HG03457 (cell line): ENCODE data around the gene MYO1C.
"Not testable (repeated sequence)": the region's sequence is repeated elsewhere in the genome, so short reads cannot be mapped to it uniquely, and the experiment has no call there.

Experiments
- ATAC-seq: cut with Tn5 transposase; IDR thresholded peaks from one replicate; pipeline ENCODE4 v1.9.1; 2021; ENCODE audit warnings: moderate number of reproducible peaks; ENCODE audit not compliant: unreplicated experiment

The MYO1C gene

GRCh38 chr17:1508709-1509108 lies 16.2 kb upstream of the MYO1C start:
- not testable (repeated sequence) for ATAC-seq

- ATAC-seq = no peak
These were observed 14.3 kb upstream of the MYO1C start for GRCh38 chr17:1506649-1507267.

DNA sequence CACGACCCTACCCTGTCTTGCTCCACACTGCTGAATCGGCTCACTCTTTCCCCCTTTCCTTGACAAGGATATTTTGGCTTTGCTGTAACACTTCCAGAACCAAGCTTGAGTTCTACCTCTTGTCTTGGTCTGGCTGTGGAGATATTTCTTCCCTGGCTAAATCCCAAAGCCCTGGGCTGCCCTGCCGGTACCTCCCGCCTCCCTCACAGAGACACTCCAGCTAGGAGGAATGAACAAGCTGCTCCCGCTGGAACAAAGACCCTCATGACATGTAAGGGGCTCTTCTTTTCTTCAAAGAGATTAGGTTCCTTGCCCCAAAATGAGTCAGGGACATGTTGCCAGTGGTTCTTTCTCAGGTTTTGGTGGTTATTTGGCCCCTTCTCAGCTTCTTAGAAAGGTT lies 13.1 kb upstream of the MYO1C start:
- no peak for ATAC-seq

DNA sequence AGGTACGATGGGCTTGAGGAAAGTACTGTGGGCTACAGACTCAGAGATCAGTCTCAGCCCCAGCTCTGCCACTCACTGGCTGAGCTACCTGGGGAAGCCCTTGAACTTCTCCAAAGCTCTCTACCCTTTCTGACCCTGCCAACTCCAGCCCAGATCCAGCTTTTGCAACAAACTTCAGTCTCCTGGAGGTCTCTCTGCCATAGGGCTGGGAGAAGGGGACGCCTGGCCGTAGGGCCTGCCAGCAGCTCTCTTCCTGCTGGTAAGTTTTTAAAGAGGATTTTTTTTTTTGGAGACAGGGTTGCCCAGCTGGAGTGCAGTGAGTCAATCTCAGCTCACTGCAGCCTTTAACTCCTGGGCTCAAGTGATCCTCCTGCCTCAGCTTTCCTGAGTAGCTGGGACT lies 12.4 kb upstream of the MYO1C start:
- ATAC-seq = no peak

GRCh38 chr17:1503699-1504098 lies 11.2 kb upstream of the MYO1C start:
- no peak for ATAC-seq

GRCh38 chr17:1498869-1499268 lies 6.4 kb upstream of the MYO1C start:
- no peak for ATAC-seq

- no peak for ATAC-seq
These were observed 5.7 kb upstream of the MYO1C start for GRCh38 chr17:1498233-1498632.

DNA sequence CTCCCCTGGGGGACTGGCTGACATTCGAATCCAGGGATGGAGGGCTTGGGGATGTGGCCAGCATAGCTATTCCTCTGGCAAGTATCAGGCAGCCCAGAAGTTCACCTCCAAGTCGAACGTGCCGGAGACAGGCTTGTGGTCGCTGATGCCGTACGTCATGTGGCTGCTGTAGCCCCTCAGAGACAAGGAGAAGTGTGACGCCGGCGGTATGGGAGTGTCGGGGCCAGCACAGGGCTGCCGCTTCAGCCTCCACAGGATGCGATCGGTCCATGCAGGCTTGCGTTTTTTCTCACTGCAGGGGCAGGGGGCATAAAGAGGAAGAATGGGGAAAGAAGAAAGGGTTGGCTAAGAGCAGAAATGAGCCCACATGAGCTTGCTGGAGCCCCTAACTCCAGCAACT lies 5.3 kb upstream of the MYO1C start:
- ATAC-seq = no peak

- no peak for ATAC-seq
These were observed 4.4 kb upstream of the MYO1C start for GRCh38 chr17:1496869-1497268.

GRCh38 chr17:1495265-1495989 lies 2.9 kb upstream of the MYO1C start:
- no peak for ATAC-seq

- ATAC-seq = no peak
These were observed 2.3 kb upstream of the MYO1C start for GRCh38 chr17:1494736-1495253.

- ATAC-seq = no peak
These were observed 1.7 kb upstream of the MYO1C start for GRCh38 chr17:1494203-1494602.

GRCh38 chr17:1493291-1493980 lies 950 bp upstream of the MYO1C start:
- ATAC-seq = no peak

GRCh38 chr17:1491443-1492248 lies 840 bp downstream of the MYO1C start:
- no peak for ATAC-seq

GRCh38 chr17:1490643-1491442 lies 1.6 kb downstream of the MYO1C start:
- ATAC-seq = no peak

DNA sequence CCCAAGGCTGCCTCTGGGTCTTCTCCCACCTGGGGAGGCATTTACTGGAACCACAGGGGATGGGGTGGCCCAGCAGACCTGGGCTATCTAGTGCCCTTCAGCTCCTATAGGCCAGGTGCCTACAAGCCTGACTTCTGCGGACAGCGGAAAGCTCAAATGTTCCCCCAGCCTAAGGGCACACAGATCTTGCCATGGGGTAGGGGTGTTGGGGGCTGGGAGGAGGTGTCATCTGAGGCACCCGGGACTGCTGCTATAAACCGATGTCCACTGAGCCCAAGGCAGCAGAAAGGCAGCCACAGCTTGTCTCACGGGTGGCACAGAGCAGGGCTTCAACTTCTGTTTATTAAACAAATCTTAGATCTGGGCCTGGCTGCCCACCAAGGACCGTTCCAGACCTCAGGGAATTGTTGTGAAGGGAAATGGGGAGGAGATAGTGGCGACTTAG lies 3.6 kb downstream of the MYO1C start:
- ATAC-seq = no peak

DNA sequence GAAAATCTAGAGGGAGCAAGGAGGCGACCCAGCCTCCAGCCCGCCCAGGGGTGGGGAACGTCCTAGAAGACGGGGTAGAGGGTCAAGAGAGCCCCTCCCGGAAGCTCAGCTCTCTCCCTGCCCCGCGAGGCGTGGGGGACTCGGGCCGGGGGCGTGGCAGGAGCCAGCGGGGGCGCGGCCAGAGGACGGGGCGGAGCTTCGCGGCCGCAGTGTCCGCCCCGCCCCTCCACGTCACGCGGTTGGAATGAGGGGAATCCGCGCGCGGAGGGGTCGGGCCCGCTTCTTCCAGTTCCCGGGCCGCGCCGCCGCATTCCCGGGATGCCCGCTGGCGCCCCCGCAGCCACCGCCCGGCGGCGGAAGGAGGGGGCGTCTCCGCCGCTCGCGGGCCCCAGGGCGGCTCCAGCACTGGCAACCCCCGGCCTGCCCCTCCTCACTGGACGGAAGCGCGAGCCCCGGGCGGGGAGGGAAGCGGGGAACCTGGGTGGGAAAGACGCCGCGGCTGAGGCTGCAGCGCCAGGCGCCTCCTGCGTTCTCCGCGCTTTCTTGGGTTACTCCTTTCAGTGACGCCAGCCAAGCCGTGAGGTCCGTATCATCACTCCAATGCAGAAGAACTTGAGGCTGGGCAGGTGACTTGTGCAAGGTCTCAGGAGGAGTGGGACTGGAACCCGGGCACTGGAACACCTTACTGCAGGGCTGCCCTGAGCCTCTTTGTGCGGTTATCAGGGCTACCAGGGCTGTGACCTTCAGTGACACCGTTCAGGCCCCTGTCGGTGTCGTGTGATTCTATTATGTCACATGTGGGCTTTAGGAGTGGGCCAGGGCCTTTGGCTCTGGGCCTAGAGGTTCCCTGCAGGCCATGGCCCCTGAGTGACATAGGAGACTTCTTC lies 4.3 kb downstream of the MYO1C start:
- ATAC-seq = no peak

GRCh38 chr17:1486802-1487695 lies 5.4 kb downstream of the MYO1C start:
- ATAC-seq = no peak
